GM18520 (cell line): ENCODE data around the gene PDZK1.
"Not testable (repeated sequence)": the region's sequence is repeated elsewhere in the genome, so short reads cannot be mapped to it uniquely, and the experiment has no call there.

Experiments used
- ATAC-seq: cut with Tn5 transposase; IDR thresholded peaks from one replicate; pipeline ENCODE4 v1.9.1; 2021; ENCODE audit not compliant: unreplicated experiment

PDZK1 gene

GRCh38 chr1:145665015-145665414, 42.2 kb downstream of the PDZK1 start:
- ATAC-seq = not testable (repeated sequence)

GRCh38 chr1:145662502-145662901, 44.7 kb downstream of the PDZK1 start:
- ATAC-seq = not testable (repeated sequence)

- not testable (repeated sequence) for ATAC-seq
These were observed 50.8 kb downstream of the PDZK1 start for GRCh38 chr1:145656245-145656943.

GRCh38 chr1:145643990-145644389, 63.2 kb downstream of the PDZK1 start:
- ATAC-seq = peak; percentile 40

- not testable (repeated sequence) for ATAC-seq
These were observed 65.3 kb downstream of the PDZK1 start for GRCh38 chr1:145641886-145642285.

GRCh38 chr1:145636237-145636636, 70.9 kb downstream of the PDZK1 start:
- not testable (repeated sequence) for ATAC-seq

- ATAC-seq = not testable (repeated sequence)
These were observed 85.0 kb downstream of the PDZK1 start for GRCh38 chr1:145622177-145622576.
